ENCODE measurements around the gene SOX3.

Gene SOX3

DNA sequence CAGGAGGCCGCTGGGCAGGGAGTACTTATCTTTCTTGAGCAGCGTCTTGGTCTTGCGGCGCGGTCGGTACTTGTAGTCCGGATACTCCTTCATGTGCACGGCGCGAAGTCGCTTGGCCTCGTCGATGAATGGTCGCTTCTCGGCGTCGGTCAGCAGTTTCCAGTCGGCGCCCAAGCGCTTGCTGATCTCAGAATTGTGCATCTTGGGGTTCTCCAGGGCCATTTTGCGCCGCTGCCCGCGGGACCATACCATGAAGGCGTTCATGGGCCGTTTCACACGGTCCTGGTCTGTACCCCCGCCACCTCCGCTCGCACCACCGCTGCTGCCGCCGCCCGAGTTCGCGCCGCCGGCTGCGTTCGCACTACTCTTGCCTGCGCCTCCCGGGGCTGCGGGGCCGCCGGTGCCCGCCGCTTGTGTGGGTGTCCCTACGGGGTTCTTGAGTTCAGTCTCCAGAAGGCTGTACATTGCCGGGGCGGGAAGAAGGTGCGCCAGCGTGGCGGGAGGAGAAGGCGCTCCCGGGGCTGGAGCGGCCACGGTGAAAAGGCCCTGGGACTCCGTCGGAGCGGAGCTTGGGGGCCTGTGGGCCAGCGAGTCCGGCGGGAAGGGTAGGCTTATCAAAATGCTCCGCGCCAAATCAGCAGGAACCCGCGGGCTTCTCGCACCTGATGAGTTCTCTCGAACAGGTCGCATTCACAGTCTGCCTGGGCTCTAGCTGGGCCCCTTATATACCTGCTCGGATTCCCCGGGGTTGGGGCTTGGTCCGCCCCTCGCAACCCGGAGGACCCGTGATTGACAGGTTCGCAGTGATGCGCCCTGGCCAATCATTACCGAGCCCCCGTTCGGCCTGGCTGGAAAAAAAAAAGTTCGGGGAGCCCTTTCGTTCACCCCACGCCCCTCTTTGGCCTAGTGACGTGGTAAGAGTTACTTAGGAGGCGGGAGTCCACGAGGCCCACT is at the start of gene SOX3:
TSS of gene SOX3 (minus strand) at position 699 of the 954 bp plus-strand sequence. CDS start at position 690, 9 bp downstream.
- TF ChIP-seq, protein P1, sequence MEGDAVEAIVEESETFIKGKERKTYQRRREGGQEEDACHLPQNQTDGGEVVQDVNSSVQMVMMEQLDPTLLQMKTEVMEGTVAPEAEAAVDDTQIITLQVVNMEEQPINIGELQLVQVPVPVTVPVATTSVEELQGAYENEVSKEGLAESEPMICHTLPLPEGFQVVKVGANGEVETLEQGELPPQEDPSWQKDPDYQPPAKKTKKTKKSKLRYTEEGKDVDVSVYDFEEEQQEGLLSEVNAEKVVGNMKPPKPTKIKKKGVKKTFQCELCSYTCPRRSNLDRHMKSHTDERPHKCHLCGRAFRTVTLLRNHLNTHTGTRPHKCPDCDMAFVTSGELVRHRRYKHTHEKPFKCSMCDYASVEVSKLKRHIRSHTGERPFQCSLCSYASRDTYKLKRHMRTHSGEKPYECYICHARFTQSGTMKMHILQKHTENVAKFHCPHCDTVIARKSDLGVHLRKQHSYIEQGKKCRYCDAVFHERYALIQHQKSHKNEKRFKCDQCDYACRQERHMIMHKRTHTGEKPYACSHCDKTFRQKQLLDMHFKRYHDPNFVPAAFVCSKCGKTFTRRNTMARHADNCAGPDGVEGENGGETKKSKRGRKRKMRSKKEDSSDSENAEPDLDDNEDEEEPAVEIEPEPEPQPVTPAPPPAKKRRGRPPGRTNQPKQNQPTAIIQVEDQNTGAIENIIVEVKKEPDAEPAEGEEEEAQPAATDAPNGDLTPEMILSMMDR (IDR thresholded peaks at IDR 0.05; ENCODE audit: low read depth, low read length, missing control alignments) = no peak
- no peak for DNase-seq (ENCODE audit: extremely low read depth, low read depth)
- no peak within 1 kb of the TSS for H3K4me3 ChIP-seq (replicated peaks; ENCODE audit: low read depth, low read length)

DNA sequence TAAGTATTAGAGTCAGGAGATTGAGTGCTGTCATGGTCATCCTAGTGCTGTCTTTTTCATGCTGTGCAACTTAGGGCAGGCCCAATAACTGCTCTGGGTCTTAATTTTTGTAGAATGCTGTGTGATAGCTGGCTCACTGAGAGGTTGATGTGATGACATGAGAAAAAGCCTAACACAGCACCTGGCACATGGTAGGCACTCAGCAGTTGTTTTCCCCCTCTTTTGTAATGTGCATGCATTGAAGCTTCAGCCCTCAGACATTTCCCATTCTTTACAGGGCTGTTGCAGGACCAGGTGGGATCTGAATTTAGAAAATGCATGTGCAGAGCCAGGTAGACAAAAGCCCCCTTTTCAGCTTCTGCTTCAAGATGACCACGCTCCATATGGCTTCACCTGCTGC is 44.1 kb upstream of the SOX3 start:
- no peak for DNase-seq (ENCODE audit: extremely low read depth, low read depth)

DNA sequence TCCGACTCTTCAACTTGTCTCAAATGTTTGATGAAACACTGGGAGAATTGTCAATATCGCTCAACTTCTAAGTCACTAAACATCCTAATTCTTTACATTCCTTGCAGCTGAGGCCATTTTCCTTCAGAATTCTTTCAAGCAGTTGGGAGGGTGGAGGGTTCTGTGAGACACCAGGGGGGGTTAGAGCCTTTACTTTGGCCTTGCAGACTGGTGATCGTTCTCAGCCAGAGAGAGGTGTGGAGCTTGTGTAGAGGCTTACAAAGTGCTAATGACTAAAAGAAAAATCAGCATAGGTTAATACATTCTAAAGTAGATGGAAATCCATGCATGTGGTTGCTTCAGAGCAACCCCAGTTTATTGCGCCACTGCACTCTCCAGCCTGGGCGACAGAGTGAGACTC is 21.3 kb upstream of the SOX3 start:
- TF ChIP-seq, protein P1 (IDR thresholded peaks at IDR 0.05; ENCODE audit: low read depth, low read length, missing control alignments) = no peak
- no peak overlapping the region for H3K4me3 ChIP-seq (replicated peaks; ENCODE audit: low read depth, low read length)
- DNase-seq (ENCODE audit: extremely low read depth, low read depth) = no peak

More for the DNA sequence above, 44.1 kb upstream of the SOX3 start:
- no peak overlapping the region for H3K4me3 ChIP-seq (replicated peaks; ENCODE audit: low read depth, low read length)
- TF ChIP-seq, protein P1 (IDR thresholded peaks at IDR 0.05; ENCODE audit: low read depth, low read length, missing control alignments) = no peak

DNA sequence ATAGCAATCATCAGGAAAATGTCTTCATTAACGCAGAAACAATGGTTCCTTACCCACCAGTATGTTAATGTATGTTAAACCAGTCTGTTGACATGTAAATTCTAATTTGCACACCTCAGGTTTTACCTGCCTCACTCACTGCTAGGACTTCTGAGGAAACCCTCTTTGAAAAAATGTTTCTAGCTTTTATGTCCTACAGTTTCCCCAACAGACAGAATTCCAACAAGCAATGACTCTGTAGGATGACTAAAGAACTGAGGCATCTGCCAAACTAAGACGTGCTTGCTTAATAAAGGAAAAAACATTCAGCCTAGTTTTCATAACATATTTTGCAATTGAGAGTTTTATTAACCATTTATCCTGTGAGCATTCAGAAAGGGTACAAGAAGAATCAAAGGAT is 20.6 kb upstream of the SOX3 start:
- no peak for DNase-seq (ENCODE audit: extremely low read depth, low read depth)
- TF ChIP-seq, protein P1 (IDR thresholded peaks at IDR 0.05; ENCODE audit: low read depth, low read length, missing control alignments) = no peak
- H3K4me3 ChIP-seq (replicated peaks; ENCODE audit: low read depth, low read length) = no peak overlapping the region

DNA sequence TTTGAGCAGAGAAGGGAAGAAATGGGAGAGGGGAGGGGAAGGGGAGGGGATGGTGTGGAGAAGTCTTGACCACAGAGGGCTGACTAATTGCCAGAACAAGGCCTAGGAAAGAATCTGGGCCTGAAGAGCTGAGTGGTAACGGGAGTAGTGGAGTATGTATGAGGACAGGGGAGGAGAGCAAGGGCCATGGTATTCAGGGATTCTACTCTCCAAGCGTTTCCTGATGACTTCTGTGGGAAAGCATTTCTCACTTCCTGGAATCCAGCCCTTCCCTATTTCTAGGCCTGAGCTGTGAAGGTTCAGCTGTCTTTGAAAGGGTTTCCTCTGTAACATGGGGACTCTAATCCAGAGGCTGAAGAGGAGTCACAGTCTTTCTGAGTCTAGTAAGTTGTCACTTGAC is 19.7 kb upstream of the SOX3 start:
- DNase-seq (ENCODE audit: extremely low read depth, low read depth) = no peak
- TF ChIP-seq, protein P1 (IDR thresholded peaks at IDR 0.05; ENCODE audit: low read depth, low read length, missing control alignments) = no peak
- H3K4me3 ChIP-seq (replicated peaks; ENCODE audit: low read depth, low read length) = no peak overlapping the region

DNA sequence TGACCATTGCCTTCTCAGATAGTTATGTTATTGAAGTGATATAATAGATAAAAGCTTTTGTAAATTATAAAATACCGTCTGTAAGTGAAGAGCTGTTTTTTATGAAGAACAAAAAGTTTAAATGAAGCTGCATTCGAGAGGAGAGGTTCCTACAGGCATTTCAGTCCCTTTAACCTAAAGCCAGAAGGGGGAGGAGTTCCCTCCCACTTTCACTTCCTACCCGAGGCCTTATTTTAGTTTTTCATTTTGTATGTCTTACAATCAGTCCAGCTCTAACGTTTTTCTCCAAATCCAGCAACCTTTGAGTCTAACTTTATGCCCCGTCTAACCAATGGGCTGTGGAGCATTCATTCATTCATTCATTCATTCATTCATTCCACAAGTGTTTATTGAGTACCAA is 16.5 kb upstream of the SOX3 start:
- H3K4me3 ChIP-seq (replicated peaks; ENCODE audit: low read depth, low read length) = no peak overlapping the region
- TF ChIP-seq, protein P1 (IDR thresholded peaks at IDR 0.05; ENCODE audit: low read depth, low read length, missing control alignments) = no peak
- no peak for DNase-seq (ENCODE audit: extremely low read depth, low read depth)
